Gastroesophageal sphincter (tissue), 3 donors: ENCODE measurements around the gene MINDY4.

Experiments used
- EP300 ChIP-seq: sonication (generic); formaldehyde crosslinking; IDR thresholded peaks from one replicate; pipeline ENCODE4 v1.6.1; 2017; ENCODE audit warnings: antibody characterized with exemption, mild to moderate bottlenecking
- POLR2A ChIP-seq, 2 donors: fragments of 450-650 bp; IDR thresholded peaks; one replicate each; pipeline ENCODE4 v1.6.1; 2017; ENCODE audit warnings: antibody characterized with exemption in 2 of 2, mild to moderate bottlenecking in 2 of 2, moderate library complexity in 1 of 2
- POLR2AphosphoS5 ChIP-seq: sonication (generic); formaldehyde crosslinking; IDR thresholded peaks from one replicate; pipeline ENCODE4 v1.6.1; 2017; ENCODE audit warnings: antibody characterized with exemption
- TF ChIP-seq, protein P1 (sequence below), 4 experiments: fragments of 200-600 bp in 2 of 4; fragments of 450-650 bp in 2 of 4; sonication (generic) in 1 of 4; IDR thresholded peaks; one replicate each; pipeline ENCODE4 v1.5.1; 2017 to 2019; ENCODE audit warnings: antibody characterized with exemption in 4 of 4, mild to moderate bottlenecking in 2 of 4, moderate library complexity in 2 of 4

DNA sequence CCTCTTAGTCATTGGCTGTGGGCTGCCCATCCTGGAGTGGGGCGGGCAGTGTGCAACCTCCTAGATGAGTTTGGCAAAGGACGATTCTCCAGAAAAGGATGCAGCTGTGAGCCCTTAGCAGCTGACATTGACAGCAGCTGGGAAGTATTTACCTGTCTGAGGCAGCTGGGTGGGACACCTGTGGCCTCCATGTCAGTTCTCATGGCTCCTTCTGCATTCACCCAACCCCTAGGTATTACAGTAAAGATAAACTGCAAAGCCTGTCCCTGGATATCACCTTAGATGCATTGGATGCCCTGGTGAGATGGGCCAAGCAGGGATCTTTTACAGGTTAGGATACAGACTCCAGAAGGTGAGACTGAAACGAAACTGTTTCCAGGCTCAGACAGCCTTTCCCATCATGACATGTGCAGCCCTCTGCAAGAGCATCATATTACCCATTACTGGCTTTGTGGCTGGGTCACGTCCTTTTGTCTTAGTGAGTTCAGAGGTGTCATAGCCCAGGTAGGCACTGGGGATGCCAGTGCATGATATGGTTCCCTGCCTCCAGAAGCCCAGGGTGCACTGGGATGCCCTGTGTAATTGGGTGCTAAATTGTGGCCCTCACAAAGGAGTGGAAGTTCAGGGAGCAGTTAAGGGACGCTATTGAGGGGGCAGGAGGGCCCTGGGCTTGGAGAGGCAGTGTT lies 28.9 kb downstream of the MINDY4 start:
- TF ChIP-seq, protein P1, sequence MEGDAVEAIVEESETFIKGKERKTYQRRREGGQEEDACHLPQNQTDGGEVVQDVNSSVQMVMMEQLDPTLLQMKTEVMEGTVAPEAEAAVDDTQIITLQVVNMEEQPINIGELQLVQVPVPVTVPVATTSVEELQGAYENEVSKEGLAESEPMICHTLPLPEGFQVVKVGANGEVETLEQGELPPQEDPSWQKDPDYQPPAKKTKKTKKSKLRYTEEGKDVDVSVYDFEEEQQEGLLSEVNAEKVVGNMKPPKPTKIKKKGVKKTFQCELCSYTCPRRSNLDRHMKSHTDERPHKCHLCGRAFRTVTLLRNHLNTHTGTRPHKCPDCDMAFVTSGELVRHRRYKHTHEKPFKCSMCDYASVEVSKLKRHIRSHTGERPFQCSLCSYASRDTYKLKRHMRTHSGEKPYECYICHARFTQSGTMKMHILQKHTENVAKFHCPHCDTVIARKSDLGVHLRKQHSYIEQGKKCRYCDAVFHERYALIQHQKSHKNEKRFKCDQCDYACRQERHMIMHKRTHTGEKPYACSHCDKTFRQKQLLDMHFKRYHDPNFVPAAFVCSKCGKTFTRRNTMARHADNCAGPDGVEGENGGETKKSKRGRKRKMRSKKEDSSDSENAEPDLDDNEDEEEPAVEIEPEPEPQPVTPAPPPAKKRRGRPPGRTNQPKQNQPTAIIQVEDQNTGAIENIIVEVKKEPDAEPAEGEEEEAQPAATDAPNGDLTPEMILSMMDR (IDR thresholded peaks at IDR 0.05): no peak
- TF ChIP-seq EP300 (no peak), POLR2AphosphoS5 (no peak), POLR2A (IDR thresholded peaks at IDR 0.05) (no peak)
